GM18519 (cell line): Measurements from ENCODE around the gene RFLNA.
A peak's percentile ranks its signal among the peaks of the same experiment; 100 is the strongest.

Source experiments
- ATAC-seq: cut with Tn5 transposase; IDR thresholded peaks from one replicate; pipeline ENCODE4 v1.9.1; 2021; ENCODE audit warnings: mild to moderate bottlenecking, moderate library complexity; ENCODE audit not compliant: unreplicated experiment, low FRiP score

The RFLNA gene, protein sequence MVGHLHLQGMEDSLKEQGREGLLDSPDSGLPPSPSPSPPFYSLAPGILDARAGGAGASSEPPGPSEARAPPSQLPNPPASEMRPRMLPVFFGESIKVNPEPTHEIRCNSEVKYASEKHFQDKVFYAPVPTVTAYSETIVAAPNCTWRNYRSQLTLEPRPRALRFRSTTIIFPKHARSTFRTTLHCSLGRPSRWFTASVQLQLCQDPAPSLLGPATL

DNA sequence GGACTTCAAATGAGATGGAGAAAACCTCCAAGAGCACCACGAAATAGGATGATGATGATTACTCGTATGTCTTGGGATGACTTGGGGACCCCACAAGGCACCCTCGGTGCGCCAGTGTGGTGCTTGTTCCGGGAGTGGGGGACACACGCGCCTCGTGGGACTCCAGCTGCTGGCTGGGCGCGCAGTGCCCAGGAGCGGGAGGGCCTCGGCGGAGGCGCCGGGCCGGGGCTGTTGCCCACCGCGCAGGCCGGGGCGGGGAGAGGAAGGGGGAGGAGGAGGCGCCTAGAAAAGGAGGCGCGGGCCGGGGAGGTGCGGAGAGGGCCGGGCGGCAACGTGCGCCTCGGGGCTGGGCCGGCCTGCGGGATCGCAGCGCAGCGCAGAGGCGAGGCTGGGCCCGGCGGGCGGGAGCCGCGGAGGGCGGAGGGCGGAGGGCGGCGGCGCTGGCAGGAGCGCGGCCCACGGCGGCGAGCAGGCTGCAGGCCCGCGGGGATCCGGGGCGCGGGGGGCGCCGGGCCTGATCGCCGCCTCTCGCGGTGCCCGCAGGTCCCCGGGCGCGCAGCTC, at the start of gene RFLNA:
RFLNA (plus strand) TSS at position 314 of the 562 bp plus-strand sequence. CDS start 337 bp downstream, outside the sequence.
- ATAC-seq, result no peak

DNA sequence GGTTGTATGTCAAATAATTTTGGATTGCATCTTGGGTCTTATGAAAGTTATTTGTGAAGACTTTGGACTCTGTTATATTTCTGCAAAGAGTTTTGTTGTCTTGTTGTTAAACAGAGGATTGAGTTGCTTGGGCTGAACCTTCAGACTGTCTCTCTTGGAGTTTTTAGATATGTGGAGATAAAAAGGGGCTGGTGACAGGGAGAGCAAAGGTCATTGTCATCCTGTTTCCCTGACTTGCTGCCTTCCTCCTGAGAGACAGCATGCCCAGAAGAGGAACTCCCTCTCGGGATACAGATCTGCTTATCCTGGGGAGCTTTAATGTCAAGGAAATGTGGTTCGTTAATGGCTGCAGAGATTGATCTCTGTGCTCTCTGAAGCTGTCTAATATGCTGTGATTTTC, 47.6 kb upstream of the RFLNA start:
- ATAC-seq, result no peak

DNA sequence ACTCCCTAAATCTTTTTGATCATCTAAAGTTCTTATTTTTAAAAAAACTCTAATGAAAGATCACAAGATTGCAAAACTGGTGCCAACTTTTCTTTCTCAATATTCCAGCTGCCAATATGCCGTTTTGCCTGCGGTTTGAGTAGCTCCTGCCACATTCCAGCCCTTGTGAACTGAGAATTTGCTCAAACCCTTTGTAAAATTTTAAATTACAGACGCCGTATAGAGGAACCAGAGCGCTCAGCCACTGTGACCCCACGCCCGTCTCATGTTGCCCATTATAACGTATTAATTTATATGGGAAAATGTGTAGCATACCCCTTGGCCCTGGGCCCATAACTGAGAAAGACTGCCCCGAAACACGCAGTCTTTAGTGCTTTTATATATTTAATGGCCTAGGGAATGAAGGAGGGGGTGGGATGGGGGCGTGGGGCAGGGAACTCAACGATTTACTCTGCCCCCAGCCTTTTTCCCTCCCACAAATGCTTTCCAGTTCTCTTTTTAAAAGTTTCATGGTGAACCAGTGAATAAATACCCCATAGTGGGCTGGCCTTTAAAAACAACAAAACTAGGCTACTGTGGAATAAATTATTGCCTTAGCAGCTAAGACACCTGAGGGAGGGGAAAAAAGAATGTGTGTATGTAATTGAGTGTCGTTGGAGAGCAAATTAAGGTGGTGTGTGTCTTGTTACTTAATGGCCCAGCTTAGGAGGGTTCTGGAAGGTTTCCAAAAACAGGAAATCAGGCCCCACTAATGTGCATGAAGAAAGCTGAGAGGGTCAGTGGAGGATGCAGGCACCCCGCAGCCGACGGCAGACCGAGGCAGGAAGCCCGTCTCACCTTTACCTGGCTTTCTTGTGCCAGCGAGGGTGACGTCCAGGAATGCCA, 45.7 kb upstream of the RFLNA start:
- ATAC-seq, result no peak

DNA sequence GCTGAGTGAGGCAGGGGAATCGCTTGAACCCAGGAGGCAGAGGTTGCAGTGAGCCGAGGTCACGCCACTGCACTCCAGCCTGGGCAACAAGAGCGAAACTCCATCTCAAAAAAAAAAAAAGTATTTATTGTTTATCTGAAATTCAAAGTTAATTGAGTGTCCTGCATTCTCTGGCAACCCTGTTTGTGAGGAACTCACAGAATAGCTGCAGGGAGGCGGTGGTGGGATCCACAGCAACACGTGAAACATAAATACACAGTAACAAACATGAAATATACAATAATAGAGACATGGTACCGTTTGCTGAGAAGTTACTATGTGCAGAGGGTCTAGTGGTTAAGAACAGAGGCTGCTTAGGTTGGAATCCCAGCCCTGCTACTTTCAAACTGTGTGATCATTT, 43.7 kb upstream of the RFLNA start:
- ATAC-seq, result no peak

DNA sequence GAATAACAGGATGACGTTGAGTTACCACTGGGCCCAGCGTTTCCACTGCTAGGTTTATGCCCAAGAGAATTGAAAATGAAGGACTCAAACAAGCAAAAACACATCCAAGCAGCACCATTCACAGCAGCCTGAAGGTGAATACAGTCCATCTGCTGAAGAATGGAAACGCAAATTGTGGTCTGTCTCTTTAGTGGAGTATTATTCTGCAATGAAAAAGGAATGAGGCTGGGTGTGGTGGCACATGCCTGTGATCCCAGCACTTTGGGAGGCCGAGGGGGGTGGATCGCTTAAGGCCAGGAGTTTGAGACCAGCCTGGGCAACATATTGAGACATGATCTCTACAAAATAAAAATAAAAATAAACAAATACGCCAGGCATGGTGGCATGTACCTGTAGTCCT, 41.9 kb upstream of the RFLNA start:
- ATAC-seq, result no peak

DNA sequence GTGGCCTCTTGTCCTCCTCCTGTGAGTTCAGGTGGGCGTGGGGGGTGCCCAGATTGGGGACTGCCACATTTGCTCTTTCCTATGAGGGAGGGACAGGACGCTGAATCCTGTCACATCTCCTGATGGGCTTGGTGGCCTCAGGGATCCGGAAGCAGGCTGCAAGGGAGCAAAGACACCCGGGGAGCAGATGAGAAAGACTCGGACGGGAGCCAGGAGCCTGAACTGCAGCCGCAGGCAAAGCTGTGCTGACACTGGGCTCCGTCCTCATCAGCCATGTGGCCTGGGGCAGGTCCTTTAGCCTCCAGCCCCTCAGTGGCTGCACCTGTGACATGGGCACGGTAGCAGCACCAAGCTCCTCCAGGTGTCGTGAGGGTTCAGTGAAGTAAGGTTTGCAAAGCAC, 40.8 kb upstream of the RFLNA start:
- no peak for ATAC-seq

DNA sequence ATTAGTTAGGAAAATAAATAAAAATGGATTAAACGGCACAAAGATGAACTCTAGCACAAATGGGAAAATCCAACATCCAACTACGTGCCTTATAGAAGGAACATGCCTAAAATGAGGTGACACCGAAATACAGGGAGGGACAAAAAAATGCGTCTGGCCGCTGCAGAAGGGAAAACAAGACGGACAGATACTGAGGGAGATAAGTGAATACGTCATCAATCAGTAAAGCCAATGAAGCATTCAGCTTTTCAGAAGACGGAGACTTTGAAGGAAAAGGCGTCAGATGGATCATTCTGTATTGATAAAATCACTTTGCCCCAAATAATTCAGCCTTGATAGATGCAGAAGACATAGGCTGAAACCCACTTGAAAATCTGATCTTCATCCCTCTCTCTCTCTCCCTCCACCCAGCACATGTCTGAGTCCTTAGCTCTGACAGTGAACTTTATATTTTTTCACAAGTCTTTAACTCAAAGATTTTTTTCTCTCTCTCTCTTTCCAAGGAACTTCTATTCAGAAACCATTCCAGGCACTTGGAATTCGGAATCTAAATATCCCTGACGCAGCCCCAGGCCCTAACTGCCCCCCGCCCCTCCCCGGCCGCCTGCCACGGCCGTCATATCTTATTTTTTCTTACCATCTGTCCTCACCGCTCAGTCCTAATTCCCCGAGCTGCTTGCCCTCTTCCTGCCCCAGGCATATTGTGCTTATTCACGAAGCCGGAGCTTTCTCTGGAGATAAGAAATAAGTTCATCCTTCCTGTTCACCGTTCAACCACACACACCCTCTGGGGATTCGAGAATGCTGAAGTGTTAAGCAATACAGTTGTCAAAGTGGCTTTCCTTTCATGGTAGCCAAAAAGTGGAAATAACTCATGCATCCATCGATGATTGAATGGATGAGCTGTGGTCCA, 35.5 kb upstream of the RFLNA start:
- ATAC-seq, result no peak

DNA sequence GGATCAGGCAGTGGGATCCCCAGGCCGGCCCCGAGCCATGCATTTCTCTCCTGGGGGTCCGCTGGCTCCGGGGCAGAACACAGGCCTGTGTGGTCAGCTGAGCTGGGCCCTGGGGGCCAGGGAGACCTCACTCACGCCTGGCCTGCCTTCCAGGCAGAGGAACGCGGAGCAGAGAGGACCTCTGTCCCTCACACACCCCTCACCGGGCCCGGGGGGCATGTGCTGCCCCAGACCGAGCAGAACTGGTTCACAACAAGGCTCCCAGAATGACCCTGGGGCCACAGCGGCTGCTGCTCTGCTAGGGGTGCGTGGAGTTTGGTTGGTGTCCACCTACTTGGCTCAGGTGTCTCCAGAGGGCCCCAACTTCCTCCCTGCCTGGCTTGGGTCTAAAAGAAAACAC, 33.0 kb upstream of the RFLNA start:
- no peak for ATAC-seq

DNA sequence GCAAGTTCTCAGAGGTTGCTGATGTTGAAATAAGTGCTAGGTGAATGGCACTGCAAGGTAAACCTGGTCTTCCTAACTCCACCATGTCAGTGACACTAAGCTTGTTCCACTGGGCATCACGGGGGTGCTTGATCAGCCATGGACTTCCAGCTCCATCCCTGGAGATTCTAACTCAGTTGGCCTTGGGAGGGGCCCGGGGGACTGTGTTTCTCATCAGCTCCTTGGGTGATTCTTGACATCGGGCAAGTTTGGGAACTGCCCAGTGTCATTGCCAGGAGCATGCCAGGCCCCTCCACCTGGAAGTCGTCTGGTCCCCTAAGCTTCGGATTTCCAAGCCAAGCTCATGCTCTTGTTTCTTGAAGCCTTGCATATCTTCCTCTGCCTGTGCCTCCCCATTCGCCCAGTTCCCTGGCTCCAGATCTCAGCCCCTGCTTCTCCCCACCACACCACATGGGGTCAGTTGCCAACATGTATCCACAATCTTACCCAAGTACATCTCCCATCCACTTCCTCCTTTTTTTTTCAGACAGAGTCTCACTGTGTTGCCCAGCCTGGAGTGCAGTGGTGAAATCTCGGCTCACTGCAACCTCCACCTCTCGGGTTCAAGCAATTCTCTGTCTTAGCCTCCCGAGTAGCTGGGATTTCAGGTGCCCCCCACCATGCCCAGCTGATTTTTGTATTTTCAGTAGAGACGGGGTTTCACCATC, 30.7 kb upstream of the RFLNA start:
- no peak for ATAC-seq

DNA sequence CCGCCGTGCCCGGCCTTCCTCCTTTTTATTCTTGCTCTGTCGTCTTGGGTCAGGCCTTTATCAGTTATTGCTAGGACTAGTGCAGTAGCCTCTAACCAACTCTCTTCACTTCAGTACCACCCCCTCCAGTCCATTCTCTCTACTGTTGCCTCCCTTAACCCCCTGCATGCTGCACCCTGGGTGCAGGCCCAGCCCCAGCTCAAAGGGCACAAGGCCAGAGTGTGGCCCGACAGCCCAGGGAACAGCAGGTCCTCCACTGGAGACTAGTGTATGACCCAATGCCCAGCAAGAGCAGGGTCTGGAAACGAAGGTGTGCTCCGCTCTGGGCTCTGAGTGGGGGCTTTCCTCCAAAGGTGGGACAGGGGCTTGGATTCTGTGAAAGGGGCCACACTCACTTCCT, 30.0 kb upstream of the RFLNA start:
- ATAC-seq, result no peak

DNA sequence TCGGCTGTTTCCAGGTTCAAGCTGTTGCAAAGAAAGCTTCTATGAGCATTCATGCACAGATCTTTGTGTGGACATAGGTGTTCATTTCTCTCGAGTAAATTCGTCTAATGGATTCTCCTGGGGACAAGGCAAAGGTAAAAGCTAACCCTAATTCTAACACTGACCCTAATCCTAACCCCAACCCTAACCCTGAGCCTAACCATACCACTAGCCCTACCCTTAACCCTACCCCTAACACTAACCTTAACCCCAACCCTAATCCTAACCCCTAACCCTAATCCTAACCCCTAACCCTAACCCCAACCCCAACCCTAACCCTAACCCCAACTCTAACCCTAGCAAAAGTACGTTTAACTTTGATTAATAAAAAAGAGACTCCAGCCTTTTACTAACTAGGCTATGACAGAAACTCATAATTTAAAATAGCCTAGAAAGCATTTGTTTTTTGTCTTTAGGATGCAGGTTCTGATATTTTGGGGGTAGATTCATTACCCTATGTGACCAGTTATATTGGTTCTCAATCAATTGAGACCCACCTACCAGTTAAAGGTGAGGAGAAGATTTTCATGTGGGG, 27.6 kb upstream of the RFLNA start:
- ATAC-seq, result no peak

DNA sequence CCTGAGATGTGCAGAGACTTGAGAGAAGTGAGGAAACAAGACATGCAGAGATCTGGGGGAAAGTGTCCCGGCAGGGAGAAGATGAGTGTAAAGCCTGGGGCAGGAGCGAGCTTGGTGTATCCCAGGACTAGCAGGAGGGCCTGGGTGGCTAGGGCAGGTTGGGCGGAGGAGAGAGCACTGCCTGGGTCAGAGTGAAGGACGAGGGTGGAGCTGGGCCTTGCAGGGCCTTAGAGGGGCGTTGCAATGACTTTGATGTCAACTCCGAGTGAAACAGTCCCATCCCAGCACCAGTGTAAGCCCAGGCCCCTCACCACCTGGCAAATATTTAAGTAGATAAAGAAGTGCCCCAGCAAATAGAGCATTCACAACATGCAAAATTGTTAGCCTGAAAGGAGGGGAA, 24.2 kb upstream of the RFLNA start:
- no peak for ATAC-seq

DNA sequence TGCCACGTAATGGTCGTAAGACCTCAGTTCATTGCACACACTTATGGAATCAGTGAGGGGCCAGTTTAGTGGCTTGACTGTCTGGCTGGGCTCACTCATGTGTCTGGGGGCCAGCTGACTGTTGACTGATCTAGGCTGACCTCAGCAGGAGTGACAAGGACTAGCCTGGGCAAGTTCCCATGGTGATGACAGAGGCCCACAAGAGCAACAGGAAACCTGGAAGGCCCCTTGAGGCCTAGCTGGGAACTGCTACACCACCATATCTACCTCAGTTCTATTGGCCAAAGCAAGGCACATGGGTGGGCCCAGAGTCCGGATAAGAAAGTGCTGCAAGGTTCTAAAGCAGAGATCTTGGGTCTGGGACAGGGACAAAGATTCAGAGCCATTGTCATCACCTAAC, 21.3 kb upstream of the RFLNA start:
- ATAC-seq, result peak; percentile 58

DNA sequence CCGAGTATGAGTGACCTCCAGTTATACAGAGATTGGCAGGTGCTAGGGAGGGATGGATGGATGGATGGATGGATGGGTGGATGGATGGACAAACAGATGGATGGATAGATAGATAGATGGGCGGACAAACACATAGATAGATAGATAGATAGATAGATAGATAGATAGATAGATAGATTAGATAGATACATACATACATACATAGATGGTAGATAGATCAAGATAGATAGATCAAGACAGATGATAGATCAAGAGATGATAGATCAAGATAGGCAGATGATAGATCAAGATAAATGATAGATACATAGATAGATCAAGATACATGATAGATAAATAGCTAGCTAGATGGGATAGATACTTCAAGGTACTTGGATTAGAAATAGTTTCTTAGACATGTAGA, 18.6 kb upstream of the RFLNA start:
- no peak for ATAC-seq

DNA sequence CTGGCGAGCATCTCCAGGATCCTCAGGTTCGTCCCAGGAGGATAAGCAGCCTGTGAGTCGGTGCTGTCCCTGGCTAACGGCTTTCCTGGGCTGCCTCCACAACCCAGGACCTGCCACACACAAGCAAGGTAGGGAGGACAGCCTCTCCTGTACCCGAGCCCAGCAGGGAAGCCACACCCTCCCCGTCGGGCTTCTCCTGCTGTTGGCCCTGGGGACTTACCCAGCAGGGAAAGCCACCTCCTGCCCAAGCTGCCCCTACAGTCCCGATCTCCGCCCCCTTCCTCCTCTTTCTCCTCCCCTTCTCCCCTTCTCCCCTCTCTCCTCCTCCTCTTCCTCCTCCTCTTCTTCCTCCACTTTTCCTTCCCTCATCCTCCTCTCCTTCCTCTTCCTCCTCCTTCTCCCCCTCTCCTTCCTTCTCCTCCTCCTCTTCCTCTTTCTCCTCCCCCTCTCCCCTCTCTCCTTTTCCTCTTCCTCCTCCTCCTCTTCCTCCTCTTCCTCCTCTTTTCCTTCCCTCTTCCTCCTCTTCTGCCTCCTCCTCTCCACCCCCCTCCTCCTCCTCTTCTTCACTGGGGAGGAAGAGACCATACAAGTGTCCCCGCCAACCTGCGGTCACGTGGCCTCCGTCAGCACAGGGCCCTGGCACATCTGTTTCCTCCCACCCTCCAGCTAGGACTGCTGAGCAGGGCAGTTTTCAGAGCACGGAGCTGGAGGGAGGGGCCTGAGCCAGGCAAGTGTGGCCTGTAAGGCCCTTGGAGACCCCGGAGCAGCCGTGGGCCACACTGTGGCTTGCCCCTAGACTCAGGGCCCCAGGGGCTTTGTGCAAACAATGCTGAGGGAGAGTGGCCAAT, 17.3 kb upstream of the RFLNA start:
- no peak for ATAC-seq

DNA sequence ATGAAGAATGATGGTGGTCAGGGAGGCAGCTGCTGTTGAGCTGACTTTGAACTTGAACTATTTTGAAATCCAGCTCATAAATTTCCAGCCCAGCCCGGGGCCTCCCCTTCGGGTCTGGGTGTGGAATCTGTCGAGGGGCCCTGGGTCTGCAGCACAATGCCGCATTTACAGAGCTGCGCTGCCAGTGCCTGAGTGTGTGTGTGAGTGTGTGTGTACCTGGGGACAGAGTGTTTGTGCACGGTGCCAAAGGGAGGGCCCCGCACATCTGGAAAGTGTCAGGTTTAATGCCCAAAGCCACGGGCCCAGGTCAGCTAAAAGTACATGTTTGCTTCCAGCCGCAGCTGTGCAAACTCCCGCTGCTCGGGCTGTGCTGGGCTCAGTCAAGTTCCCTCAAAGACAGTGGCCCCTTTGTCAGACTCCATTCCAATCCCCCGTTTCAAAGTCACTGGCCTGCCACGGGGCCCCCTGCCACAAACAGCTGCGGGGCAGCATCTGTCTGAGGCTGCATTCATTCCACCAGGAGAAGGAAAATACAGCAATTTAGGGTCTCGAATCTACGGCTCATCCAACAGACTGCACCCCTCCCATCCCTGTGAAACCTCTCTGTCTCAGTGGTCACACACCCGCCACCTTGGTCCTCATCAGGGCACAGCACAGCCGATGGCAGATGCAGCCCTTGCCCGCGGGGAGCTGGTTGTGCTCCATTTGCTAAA, 16.3 kb upstream of the RFLNA start:
- no peak for ATAC-seq

DNA sequence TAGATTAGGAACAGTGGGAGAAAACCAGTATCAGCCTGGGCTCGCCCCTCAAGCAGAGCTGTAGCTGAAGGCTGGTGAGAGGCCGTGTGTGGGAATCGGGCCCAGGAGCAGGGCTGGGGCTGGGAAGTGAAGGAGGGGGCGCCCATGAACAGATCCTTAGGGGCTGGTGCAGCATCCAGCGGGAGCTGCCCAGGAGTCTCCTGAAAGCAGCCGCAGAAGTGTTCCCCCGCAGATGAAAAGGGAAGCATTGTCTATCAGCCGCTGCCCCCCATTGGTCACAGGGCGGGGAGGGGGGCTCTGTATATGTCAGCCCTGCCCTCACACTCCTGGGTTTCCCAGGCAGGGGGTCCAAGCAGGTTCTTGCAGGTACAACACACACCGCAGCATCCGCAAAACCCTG, 15.6 kb upstream of the RFLNA start:
- ATAC-seq, result no peak

DNA sequence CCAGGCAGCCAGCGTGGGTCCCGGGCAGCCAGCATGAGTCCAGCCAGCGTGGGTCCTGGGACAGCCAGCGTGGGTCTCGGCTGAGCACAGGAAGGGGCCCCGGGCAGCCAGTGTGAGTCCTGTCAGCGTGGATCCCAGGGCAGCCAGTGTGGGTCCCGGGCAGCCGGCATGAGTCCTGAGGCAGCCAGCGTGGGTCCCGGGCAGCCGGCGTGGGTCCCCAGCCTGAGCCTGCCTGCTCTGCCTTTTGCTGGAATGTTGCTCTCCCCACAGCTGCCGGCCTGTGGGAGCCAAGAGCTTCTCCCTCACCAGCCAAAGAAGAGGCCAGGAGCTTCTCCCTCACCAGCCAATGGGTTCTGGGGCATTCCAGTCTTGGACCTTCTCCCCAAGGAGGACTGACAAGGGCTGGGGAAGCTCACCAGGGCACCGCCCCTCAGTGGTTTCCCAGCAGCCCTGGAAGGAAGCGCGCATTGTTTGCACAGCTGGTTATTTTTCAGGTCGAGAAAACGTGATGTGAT, 15.0 kb upstream of the RFLNA start:
- ATAC-seq, result no peak
